ENCODE data around the gene CREB3L2.
"Not testable (repeated sequence)": the region's sequence is repeated elsewhere in the genome, so short reads cannot be mapped to it uniquely, and the experiment has no call there.

The CREB3L2 gene

DNA sequence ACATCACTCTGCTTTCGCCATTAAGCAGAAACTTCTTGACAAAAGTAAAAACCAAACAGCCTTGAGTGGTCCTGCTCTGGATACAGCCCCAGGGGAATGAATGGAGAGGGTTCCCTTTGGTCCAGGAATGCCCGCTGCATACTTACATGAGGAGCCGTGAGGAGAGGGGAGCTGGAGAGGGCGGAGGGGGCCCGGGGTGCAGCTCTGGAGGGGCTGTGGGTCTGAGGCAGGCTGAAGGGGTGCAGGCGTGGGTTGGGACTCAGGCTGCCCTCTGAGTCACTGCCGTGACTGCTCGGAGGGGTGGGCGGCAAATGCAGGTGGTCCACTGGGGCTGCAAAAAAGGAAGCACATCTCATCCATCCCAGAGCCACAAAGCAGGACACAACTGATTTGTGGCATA lies 93.8 kb downstream of the CREB3L2 start:
- H3K27ac ChIP-seq (ENCODE audit: insufficient read depth, low read depth, low read length, poor library complexity, severe bottlenecking) = no peak overlapping the region
- H3K27me3 ChIP-seq (ENCODE audit: control insufficient read depth, insufficient read depth, low read length, poor library complexity, severe bottlenecking) = no peaks in the 10 kb centered on the region
- WGBS, 2 experiments = 90 to 92% methylated on average over 9 of the region's 9 CpGs
- H3K4me1 ChIP-seq (ENCODE audit: control insufficient read depth, insufficient read depth, low read length) = no peaks in the 10 kb centered on the region
- H3K36me3 ChIP-seq (ENCODE audit: control insufficient read depth, insufficient read depth, low read length) = peaks cover 28% of the 10 kb centered on the region
- H3K9me3 ChIP-seq (ENCODE audit: control insufficient read depth, low read length) = no peaks in the 10 kb centered on the region
- H3K4me3 ChIP-seq (ENCODE audit: insufficient read depth, low read depth, low read length) = no peak overlapping the region

DNA sequence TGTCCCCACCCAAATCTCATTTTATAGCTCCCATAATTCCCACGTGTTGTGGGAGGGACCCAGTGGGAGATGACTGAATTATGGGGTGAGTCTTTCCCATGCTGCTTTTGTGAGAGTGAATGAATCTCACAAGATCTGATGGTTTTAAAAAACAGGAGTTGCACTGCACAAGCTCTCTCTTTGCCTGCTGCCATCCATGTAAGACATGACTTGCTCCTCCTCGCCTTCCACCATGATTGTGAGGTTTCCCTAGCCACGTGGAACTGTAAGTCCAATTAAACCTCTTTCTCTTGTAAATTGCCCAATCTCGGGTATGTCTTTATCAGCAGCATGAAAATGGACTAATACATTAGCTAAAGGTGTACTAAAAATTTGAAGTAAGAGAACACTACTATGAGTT lies 95.2 kb downstream of the CREB3L2 start:
- H3K27ac ChIP-seq (ENCODE audit: insufficient read depth, low read depth, low read length, poor library complexity, severe bottlenecking); H3K9me3 ChIP-seq (ENCODE audit: control insufficient read depth, low read length); H3K4me1 ChIP-seq (ENCODE audit: control insufficient read depth, insufficient read depth, low read length); H3K27me3 ChIP-seq (ENCODE audit: control insufficient read depth, insufficient read depth, low read length, poor library complexity, severe bottlenecking); H3K4me3 ChIP-seq (ENCODE audit: insufficient read depth, low read depth, low read length): not testable (repeated sequence)
- WGBS, 2 experiments = 95% methylated on average over 4 of the region's 4 CpGs
- peaks cover 28% of the 10 kb centered on the region for H3K36me3 ChIP-seq (ENCODE audit: control insufficient read depth, insufficient read depth, low read length)

DNA sequence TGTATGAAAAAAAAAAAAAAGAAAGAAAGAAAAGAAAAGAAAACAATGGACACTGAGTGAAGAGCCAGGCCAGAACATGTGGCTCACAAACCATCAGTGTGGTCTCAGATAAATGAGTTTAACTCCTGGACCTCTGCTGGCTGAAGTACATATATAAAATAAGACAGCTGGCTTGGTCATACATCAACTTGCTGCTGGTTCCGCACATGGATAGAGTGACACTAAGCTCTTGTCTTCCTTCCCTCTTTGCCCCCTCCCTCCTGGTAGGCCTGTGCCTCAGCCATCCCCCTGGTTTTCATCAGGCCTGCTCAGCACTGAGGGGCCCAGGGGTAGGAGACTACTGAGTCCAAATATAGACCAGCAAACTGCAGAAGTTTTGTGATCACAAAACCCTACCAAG lies 97.1 kb downstream of the CREB3L2 start:
- peaks cover 32% of the 10 kb centered on the region for H3K36me3 ChIP-seq (ENCODE audit: control insufficient read depth, insufficient read depth, low read length)
- no peak overlapping the region for H3K27ac ChIP-seq (ENCODE audit: insufficient read depth, low read depth, low read length, poor library complexity, severe bottlenecking)
- no peaks in the 10 kb centered on the region for H3K4me1 ChIP-seq (ENCODE audit: control insufficient read depth, insufficient read depth, low read length)
- no peaks in the 10 kb centered on the region for H3K27me3 ChIP-seq (ENCODE audit: control insufficient read depth, insufficient read depth, low read length, poor library complexity, severe bottlenecking)
- no peak overlapping the region for H3K4me3 ChIP-seq (ENCODE audit: insufficient read depth, low read depth, low read length)
- H3K9me3 ChIP-seq (ENCODE audit: control insufficient read depth, low read length) = no peaks in the 10 kb centered on the region
- WGBS, 2 experiments = 88 to 93% methylated on average over 1 of the region's 1 CpG

DNA sequence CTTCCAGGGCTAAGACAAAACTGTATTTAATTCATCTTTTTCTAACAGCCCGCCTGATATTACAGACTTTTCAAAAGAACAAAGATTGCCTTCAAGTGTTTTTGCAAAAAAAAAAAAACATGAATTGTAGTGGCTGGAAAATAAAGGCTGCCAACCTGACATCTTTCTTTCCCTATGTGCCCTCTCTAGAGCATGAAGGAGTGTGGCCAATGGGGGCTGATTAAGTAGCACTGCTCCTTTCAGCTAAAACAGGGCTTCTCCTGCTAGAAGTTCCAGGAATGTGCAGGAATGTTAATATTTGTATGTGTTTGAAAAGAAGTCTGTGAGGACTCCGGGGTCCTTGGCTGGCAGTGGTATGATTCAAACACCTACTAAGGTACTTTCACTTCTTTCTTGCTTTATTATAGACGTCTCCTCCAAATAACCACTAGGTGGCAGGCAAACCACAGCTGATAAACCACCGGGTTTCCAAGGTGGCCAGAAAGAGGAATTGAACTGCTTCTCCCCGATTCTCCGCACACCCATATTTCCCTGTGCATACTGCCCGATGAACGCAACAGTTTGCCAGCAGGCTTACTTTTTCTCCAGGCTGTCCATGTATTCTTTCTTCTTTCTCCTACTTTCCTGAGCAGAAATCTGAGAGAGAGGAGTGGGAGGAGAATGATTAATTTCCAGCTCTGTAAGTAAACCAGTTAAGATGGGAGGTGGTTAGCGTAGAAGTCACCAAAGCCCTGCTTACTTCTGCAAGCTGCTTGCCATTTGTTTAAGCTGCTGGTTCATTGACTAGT lies 98.3 kb downstream of the CREB3L2 start:
- Histone ChIP-seq H3K27ac (ENCODE audit: insufficient read depth, low read depth, low read length, poor library complexity, severe bottlenecking) (no peak overlapping the region), H3K27me3 (ENCODE audit: control insufficient read depth, insufficient read depth, low read length, poor library complexity, severe bottlenecking) (no peaks in the 10 kb centered on the region), H3K4me1 (ENCODE audit: control insufficient read depth, insufficient read depth, low read length) (no peaks in the 10 kb centered on the region), H3K9me3 (ENCODE audit: control insufficient read depth, low read length) (no peaks in the 10 kb centered on the region), H3K4me3 (ENCODE audit: insufficient read depth, low read depth, low read length) (no peak overlapping the region), H3K36me3 (ENCODE audit: control insufficient read depth, insufficient read depth, low read length) (peaks cover 25% of the 10 kb centered on the region)
- 62 to 63% methylated on average over 9 of the region's 9 CpGs for WGBS, 2 experiments

DNA sequence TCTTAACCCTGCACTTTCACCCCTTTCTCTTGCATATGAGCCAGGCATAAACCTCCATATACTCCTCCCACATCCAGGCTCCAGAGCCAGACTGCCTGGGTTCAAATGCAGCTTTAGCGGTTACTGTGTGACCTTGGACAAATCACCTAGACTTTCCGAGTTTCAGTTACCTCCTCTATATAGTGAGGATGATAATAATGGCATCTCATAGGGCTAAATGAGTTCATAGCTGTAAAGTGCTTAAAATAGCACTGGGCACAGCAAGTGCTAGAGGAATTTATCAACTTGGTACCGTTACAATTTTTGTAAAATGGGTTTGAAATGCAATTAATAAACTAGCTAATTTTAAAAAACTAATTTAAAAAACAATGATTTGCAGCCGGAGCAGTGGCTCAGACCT lies 101.7 kb downstream of the CREB3L2 start:
- whole genome bisulfite sequencing, 2 experiments = 97 to 100% methylated on average over 3 to 4 of the region's 4 CpGs
- Histone ChIP-seq H3K9me3 (ENCODE audit: control insufficient read depth, low read length) (no peaks in the 10 kb centered on the region), H3K27me3 (ENCODE audit: control insufficient read depth, insufficient read depth, low read length, poor library complexity, severe bottlenecking) (no peaks in the 10 kb centered on the region), H3K36me3 (ENCODE audit: control insufficient read depth, insufficient read depth, low read length) (peaks cover 12% of the 10 kb centered on the region), H3K27ac (ENCODE audit: insufficient read depth, low read depth, low read length, poor library complexity, severe bottlenecking) (no peak overlapping the region), H3K4me3 (ENCODE audit: insufficient read depth, low read depth, low read length) (no peak overlapping the region), H3K4me1 (ENCODE audit: control insufficient read depth, insufficient read depth, low read length) (no peaks in the 10 kb centered on the region)

DNA sequence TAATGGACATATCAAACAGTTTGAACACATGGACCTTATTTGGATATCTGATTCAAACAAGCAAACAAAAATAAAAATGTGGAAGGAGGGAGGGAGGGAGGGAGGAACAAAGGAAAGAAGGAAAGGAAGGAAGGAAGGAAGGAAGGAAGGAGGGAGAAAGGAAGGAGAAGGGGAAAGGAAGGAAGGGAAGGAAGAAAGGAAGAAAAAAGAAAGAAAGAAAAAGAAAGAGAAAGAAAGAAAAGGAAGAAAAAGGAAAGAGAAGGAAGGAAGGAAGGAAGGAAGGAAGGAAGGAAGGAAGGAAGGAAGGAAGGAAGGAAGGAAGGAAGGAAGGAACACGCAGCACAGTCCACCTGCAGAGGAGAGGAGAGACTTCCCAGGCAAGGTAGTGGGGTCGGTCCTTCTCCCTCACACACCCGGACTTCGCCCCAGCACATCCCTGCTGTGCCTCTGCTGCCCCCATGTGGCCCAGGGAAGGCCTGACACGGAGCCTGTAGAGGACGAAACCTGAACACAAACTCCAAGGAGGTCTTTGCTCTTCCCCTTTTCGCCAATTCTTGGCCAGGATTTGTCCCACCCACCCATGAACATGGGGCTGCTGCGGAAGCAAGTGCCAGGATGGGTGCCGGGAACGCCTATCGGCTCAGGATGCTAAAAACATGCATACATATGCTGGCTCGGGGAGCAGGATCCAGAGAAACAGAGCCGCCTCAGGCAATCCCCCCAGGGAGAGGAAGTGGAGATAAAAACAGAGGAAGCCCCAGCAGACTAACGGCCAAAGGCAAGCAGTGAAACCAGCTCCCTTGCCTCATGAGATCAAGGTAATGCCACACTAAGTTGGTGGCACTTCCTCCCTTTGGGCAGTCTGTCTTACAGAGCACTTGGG lies 102.8 kb downstream of the CREB3L2 start:
- H3K9me3 ChIP-seq (ENCODE audit: control insufficient read depth, low read length) = no peaks in the 10 kb centered on the region
- peaks cover 15% of the 10 kb centered on the region for H3K36me3 ChIP-seq (ENCODE audit: control insufficient read depth, insufficient read depth, low read length)
- no peak overlapping the region for H3K27ac ChIP-seq (ENCODE audit: insufficient read depth, low read depth, low read length, poor library complexity, severe bottlenecking)
- no peaks in the 10 kb centered on the region for H3K4me1 ChIP-seq (ENCODE audit: control insufficient read depth, insufficient read depth, low read length)
- no peak overlapping the region for H3K4me3 ChIP-seq (ENCODE audit: insufficient read depth, low read depth, low read length)
- H3K27me3 ChIP-seq (ENCODE audit: control insufficient read depth, insufficient read depth, low read length, poor library complexity, severe bottlenecking) = no peaks in the 10 kb centered on the region
- 10 to 12% methylated on average over 13 of the region's 14 CpGs for WGBS, 2 experiments

DNA sequence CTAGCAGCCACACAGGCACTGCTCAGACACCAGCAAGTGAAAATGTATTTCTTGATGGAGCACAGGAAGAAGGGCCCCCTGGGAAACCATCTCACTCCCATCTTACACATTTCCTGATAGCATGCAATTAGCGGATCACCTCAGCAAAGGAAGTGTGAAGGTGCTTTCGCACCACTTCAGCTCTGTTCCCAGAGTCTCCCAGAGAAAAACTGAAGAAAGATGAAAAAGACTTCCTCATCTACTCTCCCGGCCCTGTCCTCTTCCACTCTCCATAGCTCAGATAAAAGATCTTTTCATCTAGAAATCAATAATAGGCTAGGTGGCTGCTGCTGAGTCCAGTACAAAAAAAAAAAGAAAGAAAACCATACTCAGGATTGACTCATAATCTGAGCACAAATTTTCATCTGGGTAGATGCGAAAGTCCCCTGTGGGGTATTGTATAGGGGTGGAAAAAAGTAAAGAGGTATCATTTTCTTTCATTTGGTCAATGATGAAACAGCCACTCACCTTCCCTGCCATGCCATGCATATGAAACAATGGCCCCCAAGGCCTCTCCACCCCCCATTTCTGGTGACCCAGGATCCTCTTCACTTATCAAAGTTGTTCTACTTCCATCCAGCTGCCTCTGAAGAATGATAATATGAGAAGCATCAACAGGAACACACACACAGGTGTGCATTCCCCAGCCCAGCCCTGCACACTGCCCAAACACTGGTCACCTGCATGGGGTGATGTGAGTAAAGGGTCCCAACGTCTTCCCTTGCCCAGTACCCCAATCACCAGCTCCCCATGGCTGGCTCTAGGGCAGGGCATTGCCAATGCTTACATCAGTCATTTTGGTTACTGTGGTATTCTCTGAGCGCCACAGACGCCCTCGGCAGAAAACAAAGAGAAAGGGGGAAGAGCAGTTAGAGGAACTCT lies 106.3 kb downstream of the CREB3L2 start:
- Histone ChIP-seq H3K36me3 (ENCODE audit: control insufficient read depth, insufficient read depth, low read length) (peaks cover 13% of the 10 kb centered on the region), H3K27ac (ENCODE audit: insufficient read depth, low read depth, low read length, poor library complexity, severe bottlenecking) (no peak overlapping the region), H3K9me3 (ENCODE audit: control insufficient read depth, low read length) (no peaks in the 10 kb centered on the region), H3K4me3 (ENCODE audit: insufficient read depth, low read depth, low read length) (no peak overlapping the region), H3K4me1 (ENCODE audit: control insufficient read depth, insufficient read depth, low read length) (no peaks in the 10 kb centered on the region), H3K27me3 (ENCODE audit: control insufficient read depth, insufficient read depth, low read length, poor library complexity, severe bottlenecking) (no peaks in the 10 kb centered on the region)
- 81 to 85% methylated on average over 8 of the region's 8 CpGs for WGBS, 2 experiments

DNA sequence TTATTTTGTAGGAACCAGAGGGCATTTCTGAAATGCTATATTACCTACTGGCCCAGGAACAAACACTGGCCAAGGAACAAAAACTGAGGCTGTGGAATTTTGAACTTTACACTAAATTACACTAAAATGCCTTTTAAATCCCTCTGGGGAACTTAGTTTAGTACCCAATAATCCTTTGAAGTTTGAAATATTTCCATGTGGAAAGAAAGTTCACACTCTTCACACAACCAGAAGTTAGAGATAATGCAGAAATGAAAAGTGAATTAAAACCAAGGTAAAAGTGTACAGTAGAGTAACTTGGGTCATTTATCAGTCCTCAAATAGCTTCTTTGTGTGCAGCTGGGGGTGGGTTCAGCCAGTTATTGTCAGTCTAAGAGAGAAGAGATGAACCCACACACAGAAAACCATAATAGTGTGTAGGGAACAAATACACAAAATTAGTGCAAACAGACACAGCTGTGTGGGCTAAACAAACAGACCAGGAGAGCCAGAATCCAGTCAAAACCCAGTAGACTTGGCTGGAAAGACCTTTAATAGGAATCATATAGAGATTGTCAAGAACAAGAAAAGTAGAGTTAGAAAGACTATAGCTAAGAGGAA lies 108.6 kb downstream of the CREB3L2 start:
- Histone ChIP-seq H3K36me3 (ENCODE audit: control insufficient read depth, insufficient read depth, low read length) (peaks cover 7% of the 10 kb centered on the region), H3K9me3 (ENCODE audit: control insufficient read depth, low read length) (no peaks in the 10 kb centered on the region), H3K27ac (ENCODE audit: insufficient read depth, low read depth, low read length, poor library complexity, severe bottlenecking) (no peak overlapping the region), H3K4me1 (ENCODE audit: control insufficient read depth, insufficient read depth, low read length) (no peaks in the 10 kb centered on the region), H3K4me3 (ENCODE audit: insufficient read depth, low read depth, low read length) (no peak overlapping the region), H3K27me3 (ENCODE audit: control insufficient read depth, insufficient read depth, low read length, poor library complexity, severe bottlenecking) (no peaks in the 10 kb centered on the region)

DNA sequence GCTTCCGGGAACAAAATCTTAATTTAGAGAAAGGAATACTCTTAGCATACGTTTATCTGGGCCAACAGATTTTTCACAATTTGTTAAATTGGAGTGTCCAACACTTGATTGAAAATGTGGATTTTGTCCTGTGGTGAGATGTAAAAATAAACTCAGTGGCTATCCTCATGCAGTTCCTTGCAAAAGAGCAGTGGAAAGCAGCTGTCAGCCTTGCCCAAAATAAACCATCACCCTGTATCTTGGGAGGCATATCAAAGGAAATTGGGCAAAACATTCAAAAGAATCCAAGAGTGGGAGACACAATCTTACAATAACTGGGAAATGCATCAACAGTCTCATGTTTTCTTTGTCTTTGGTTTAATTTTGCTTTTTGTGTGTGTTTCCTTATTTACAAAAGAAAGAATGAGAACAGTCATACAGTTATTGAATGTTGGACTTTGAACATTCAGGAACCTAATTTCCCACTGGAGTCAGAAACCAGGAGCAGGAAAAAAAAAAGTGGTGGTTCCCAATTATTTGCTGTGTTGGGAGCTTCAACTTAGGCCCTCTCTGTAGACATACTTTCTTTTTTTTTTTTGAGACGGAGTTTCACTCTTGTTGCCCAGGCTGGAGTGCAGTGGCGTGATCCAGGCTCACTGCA lies 110.8 kb downstream of the CREB3L2 start:
- peaks cover 8% of the 10 kb centered on the region for H3K4me1 ChIP-seq (ENCODE audit: control insufficient read depth, insufficient read depth, low read length)
- no peaks in the 10 kb centered on the region for H3K27me3 ChIP-seq (ENCODE audit: control insufficient read depth, insufficient read depth, low read length, poor library complexity, severe bottlenecking)
- no peak overlapping the region for H3K4me3 ChIP-seq (ENCODE audit: insufficient read depth, low read depth, low read length)
- peaks cover 7% of the 10 kb centered on the region for H3K36me3 ChIP-seq (ENCODE audit: control insufficient read depth, insufficient read depth, low read length)
- no peaks in the 10 kb centered on the region for H3K9me3 ChIP-seq (ENCODE audit: control insufficient read depth, low read length)
- 94 to 97% methylated on average over 4 of the region's 4 CpGs for WGBS, 2 experiments
- no peak overlapping the region for H3K27ac ChIP-seq (ENCODE audit: insufficient read depth, low read depth, low read length, poor library complexity, severe bottlenecking)

All from ectodermal cell (in vitro differentiated cells).